PC-9 (cell line): Measurements from ENCODE around the gene TFCP2L1. TPM values are rescaled to one million over a fixed set of nuclear protein-coding genes. Genes with fewer than 3 reads are reported as not detected.

Source experiments
- BruUV-seq: library from RNA; stranded (reverse); fragments of 400-500 nt; replicated peaks from 2 replicates; lab custom pipeline; 2021; lab: Mats Ljungman, UMichigan
- CTCF ChIA-PET: fragments of 300-600 bp; sonication (Branson Sonifier 250); formaldehyde crosslinking; loops from one replicate; lab custom pipeline; 2022; ENCODE audit warnings: antibody characterized with exemption; lab: Charles Lee
- POLR2A ChIA-PET: fragments of 300-600 bp; sonication (Branson Sonifier 250); formaldehyde crosslinking; loops from one replicate; lab custom pipeline; 2022; ENCODE audit warnings: antibody characterized with exemption; ENCODE audit not compliant: unreplicated experiment; lab: Charles Lee
- DNase-seq, 2 experiments: peaks; one replicate each; pipeline versions ENCODE4 v3.0.0 to v3.0.0-alpha.2; 2015 to 2022; ENCODE audit warnings: mixed read lengths in 1 of 2
- H2AFZ ChIP-seq: fragments of 200-600 bp; sonication (generic); 2 replicates; pipeline ENCODE4 v1.8.1; 2017; ENCODE audit warnings: antibody characterized with exemption
- H3F3A ChIP-seq: fragments of 200-600 bp; sonication (generic); 2 replicates; pipeline ENCODE4 v1.8.1; 2017; ENCODE audit warnings: antibody characterized with exemption, mild to moderate bottlenecking, low read depth; ENCODE audit not compliant: insufficient read depth
- H3K27ac ChIP-seq: fragments of 200-600 bp; sonication (generic); 2 replicates; pipeline ENCODE4 v1.6.1; 2016; ENCODE audit warnings: mixed run types
- H3K27me3 ChIP-seq: fragments of 200-600 bp; sonication (generic); 2 replicates; pipeline ENCODE4 v1.6.1; 2016; ENCODE audit warnings: low read depth, mixed run types; ENCODE audit not compliant: insufficient read depth
- H3K36me3 ChIP-seq: fragments of 200-600 bp; sonication (generic); 2 replicates; pipeline ENCODE4 v1.6.1; 2016; ENCODE audit warnings: low read depth, mixed run types
- H3K4me1 ChIP-seq: fragments of 200-600 bp; sonication (generic); replicated peaks from 2 replicates; pipeline ENCODE4 v1.6.1; 2016; ENCODE audit warnings: mixed run types; ENCODE audit not compliant: insufficient read depth
- H3K4me2 ChIP-seq: fragments of 200-600 bp; sonication (generic); 2 replicates; pipeline ENCODE4 v1.6.1; 2017; ENCODE audit warnings: mixed run types
- H3K4me3 ChIP-seq: fragments of 200-600 bp; sonication (generic); 2 replicates; pipeline ENCODE4 v1.6.1; 2016; ENCODE audit warnings: mixed run types
- H3K79me2 ChIP-seq: fragments of 200-600 bp; sonication (generic); 2 replicates; pipeline ENCODE4 v1.6.1; 2017; ENCODE audit warnings: low read depth, mixed run types
- H3K9me2 ChIP-seq: fragments of 200-600 bp; sonication (generic); 2 replicates; pipeline ENCODE4 v1.8.1; 2017; ENCODE audit warnings: mild to moderate bottlenecking; ENCODE audit not compliant: insufficient read depth
- H3K9me3 ChIP-seq: fragments of 200-600 bp; sonication (generic); 2 replicates; pipeline ENCODE4 v1.8.1; 2016; ENCODE audit warnings: low read depth; ENCODE audit not compliant: insufficient read depth
- H4K20me1 ChIP-seq: fragments of 200-600 bp; sonication (generic); 2 replicates; pipeline ENCODE4 v1.8.1; 2017; ENCODE audit not compliant: insufficient read depth
- CTCF ChIP-seq: fragments of 200-600 bp; sonication (generic); conservative IDR thresholded peaks from 2 replicates; pipeline ENCODE4 v1.6.1; 2017; ENCODE audit warnings: mixed run types, antibody characterized with exemption, mild to moderate bottlenecking, moderate library complexity
- EZH2 ChIP-seq: fragments of 200-600 bp; sonication (generic); IDR thresholded peaks from 2 replicates; pipeline ENCODE4 v1.8.0; 2017; ENCODE audit warnings: antibody characterized with exemption, low read depth
- intact Hi-C: fragments of 100-400 bp; cut with micrococcal nuclease; formaldehyde crosslinking; loops from one replicate; pipeline ENCODE4 v1.10.0; 2022; ENCODE audit not compliant: unreplicated experiment
- total RNA-seq: library from RNA; stranded (reverse); gene quantifications from 2 replicates; pipeline ENCODE4 v1.2.3, GENCODE V29; 2021

Gene TFCP2L1
- total RNA-seq, 1 experiment from 2014 or later = 4.6 TPM

GRCh38 chr2:121324601-121325000, 39.6 kb upstream of the TFCP2L1 start:
- Histone ChIP-seq H3F3A (no peaks in the 10 kb centered on the region), H3K9me2 (no peaks in the 10 kb centered on the region), H3K9me3 (no peaks in the 10 kb centered on the region), H3K4me3 (no peak overlapping the region), H2AFZ (no peak overlapping the region), H4K20me1 (no peaks in the 10 kb centered on the region), H3K79me2 (no peaks in the 10 kb centered on the region), H3K36me3 (no peaks in the 10 kb centered on the region), H3K4me2 (no peak overlapping the region), H3K4me1 (no peaks in the 10 kb centered on the region), H3K27ac (no peak overlapping the region), H3K27me3 (no peaks in the 10 kb centered on the region)
- TF ChIP-seq CTCF (no peak), EZH2 (no peak)
- ChIA-PET POLR2A (no interaction called here), CTCF (no interaction called here)
- intact Hi-C loops = no loop called here
- no peak for DNase-seq
- no TSS peak for BruUV-seq

- H3K4me1 ChIP-seq = no peaks in the 10 kb centered on the region
- no peak for DNase-seq
- no TSS peak for BruUV-seq
- no peaks in the 10 kb centered on the region for H3K27me3 ChIP-seq
- H3F3A ChIP-seq = no peaks in the 10 kb centered on the region
- ChIA-PET CTCF (interaction anchor here (0.6 to 1.5 kb wide), 2 partner anchors 193 to 325 kb away, joined by 6 to 11 read pairs; no protein-coding TSS in a partner anchor), POLR2A (interaction anchor here (0.8 kb wide), 1 partner anchor 247 kb away, joined by 8 read pairs; no protein-coding TSS in a partner anchor)
- H3K36me3 ChIP-seq = no peaks in the 10 kb centered on the region
- no peak overlapping the region for H2AFZ ChIP-seq
- H3K27ac ChIP-seq = no peak overlapping the region
- H3K9me3 ChIP-seq = no peaks in the 10 kb centered on the region
- H3K4me3 ChIP-seq = no peak overlapping the region
- no peak overlapping the region for H3K4me2 ChIP-seq
- TF ChIP-seq EZH2 (no peak), CTCF (no peak)
- no peaks in the 10 kb centered on the region for H3K9me2 ChIP-seq
- intact Hi-C loops = no loop called here
- no peaks in the 10 kb centered on the region for H3K79me2 ChIP-seq
- no peaks in the 10 kb centered on the region for H4K20me1 ChIP-seq
Observed at GRCh38 chr2:121321476-121321875, 36.5 kb upstream of the TFCP2L1 start.

GRCh38 chr2:121319941-121320340, 34.9 kb upstream of the TFCP2L1 start:
- intact Hi-C loops = no loop called here
- TF ChIP-seq CTCF (no peak), EZH2 (no peak)
- Histone ChIP-seq H3K9me2 (no peaks in the 10 kb centered on the region), H4K20me1 (no peaks in the 10 kb centered on the region), H3K4me1 (no peaks in the 10 kb centered on the region), H3K4me2 (no peak overlapping the region), H3K9me3 (no peaks in the 10 kb centered on the region), H3K27ac (no peak overlapping the region), H3K27me3 (no peaks in the 10 kb centered on the region), H3K4me3 (no peak overlapping the region), H3K36me3 (no peaks in the 10 kb centered on the region), H3K79me2 (no peaks in the 10 kb centered on the region), H2AFZ (no peak overlapping the region), H3F3A (no peaks in the 10 kb centered on the region)
- BruUV-seq = no TSS peak
- ChIA-PET CTCF (no interaction called here), POLR2A (no interaction called here)
- no peak for DNase-seq
